Neutrophil (primary cell): ENCODE data around the gene RDM1.

Source experiments
- H3K27ac ChIP-seq: fragments of 200-600 bp; sonication (generic); 2 replicates; pipeline ENCODE4 v1.5.1; 2016; ENCODE audit warnings: mild to moderate bottlenecking, moderate library complexity
- H3K27me3 ChIP-seq: fragments of 200-600 bp; sonication (generic); 2 replicates; pipeline ENCODE4 v1.6.0; 2016; ENCODE audit warnings: mild to moderate bottlenecking
- H3K36me3 ChIP-seq: fragments of 200-600 bp; sonication (generic); 2 replicates; pipeline ENCODE4 v1.5.1; 2017
- H3K4me1 ChIP-seq, 2 experiments: fragments of 200-600 bp in 1 of 2; sonication (generic) in 1 of 2; 1 replicate in 1 of 2; 2 replicates in 1 of 2; pipeline versions ENCODE4 v1.5.1 to v1.6.1; 2013 to 2016; ENCODE audit warnings: low read depth in 1 of 2, low read length in 1 of 2, mild to moderate bottlenecking in 1 of 2, moderate library complexity in 1 of 2; ENCODE audit not compliant: control insufficient read depth in 1 of 2, insufficient read depth in 1 of 2
- H3K4me3 ChIP-seq, 2 experiments: fragments of 200-600 bp in 1 of 2; sonication (generic) in 1 of 2; 1 replicate in 1 of 2; 2 replicates in 1 of 2; pipeline ENCODE4 v1.5.1; 2013 to 2016; ENCODE audit warnings: low read depth in 1 of 2, low read length in 1 of 2, mild to moderate bottlenecking in 1 of 2, moderate library complexity in 1 of 2
- H3K9me3 ChIP-seq: fragments of 200-600 bp; sonication (generic); 2 replicates; pipeline ENCODE4 v1.5.1; 2016
- TF ChIP-seq, protein P1 (sequence below): fragments of 200-600 bp; sonication (generic); IDR thresholded peaks from 2 replicates; pipeline ENCODE4 v1.5.1; 2016; ENCODE audit warnings: antibody characterized with exemption

RDM1 gene

DNA sequence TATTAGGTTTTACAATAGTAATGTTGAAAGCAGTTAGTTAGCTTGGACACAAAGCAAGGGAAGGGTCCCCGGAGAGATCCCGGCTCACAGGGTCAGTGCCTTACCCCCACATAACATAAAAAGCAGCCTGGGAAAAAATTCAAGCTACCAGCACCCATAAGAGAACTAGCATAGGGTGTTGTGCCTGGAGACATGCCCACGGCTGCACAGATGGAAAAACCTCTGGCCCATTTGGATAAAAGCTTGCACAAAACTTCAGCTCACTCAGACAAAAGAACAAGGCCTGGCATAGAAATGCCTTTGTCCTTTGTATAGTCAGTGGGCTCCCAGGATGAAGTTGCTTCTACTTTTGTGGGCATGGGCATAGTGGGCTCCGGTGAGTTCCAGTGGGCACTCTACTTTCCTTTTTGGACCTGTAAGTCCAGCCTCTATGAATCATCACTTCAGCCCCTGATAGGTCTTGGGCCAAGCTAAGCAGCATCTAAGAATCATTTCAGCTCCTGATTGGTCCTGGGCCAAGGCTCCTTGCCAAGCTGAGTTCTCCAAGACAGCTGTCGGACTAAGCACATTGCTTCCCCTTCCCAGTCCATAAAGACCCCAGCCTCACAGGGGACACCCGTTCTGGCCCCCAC is 1.3 kb upstream of the RDM1 start:
- H3K4me3 ChIP-seq: no peak overlapping the region
- TF ChIP-seq, protein P1, sequence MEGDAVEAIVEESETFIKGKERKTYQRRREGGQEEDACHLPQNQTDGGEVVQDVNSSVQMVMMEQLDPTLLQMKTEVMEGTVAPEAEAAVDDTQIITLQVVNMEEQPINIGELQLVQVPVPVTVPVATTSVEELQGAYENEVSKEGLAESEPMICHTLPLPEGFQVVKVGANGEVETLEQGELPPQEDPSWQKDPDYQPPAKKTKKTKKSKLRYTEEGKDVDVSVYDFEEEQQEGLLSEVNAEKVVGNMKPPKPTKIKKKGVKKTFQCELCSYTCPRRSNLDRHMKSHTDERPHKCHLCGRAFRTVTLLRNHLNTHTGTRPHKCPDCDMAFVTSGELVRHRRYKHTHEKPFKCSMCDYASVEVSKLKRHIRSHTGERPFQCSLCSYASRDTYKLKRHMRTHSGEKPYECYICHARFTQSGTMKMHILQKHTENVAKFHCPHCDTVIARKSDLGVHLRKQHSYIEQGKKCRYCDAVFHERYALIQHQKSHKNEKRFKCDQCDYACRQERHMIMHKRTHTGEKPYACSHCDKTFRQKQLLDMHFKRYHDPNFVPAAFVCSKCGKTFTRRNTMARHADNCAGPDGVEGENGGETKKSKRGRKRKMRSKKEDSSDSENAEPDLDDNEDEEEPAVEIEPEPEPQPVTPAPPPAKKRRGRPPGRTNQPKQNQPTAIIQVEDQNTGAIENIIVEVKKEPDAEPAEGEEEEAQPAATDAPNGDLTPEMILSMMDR: no peak

DNA sequence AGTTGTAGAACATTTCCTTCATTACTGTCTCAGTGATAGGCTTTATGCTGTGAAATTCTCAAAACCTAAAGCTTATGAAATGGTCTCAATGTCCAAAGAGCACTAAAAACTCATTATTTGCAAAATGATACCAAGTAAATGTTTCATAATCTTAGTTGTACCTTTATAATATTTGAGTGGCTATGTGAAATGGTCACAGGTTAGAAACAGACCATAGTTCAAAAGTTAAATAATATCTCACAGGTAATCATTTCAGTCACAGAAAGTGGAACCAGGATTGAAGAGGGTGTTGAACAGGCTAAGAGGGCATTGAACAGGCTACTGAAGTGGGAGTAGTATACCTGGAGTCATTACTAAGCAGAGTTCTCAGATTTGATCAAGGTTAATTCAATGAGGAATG is 2.9 kb downstream of the RDM1 start:
- no peak overlapping the region for H3K27ac ChIP-seq
- H3K27me3 ChIP-seq: peaks cover 15% of the 10 kb centered on the region
- no peaks in the 10 kb centered on the region for H3K9me3 ChIP-seq
- H3K4me1 ChIP-seq: peaks cover 11% of the 10 kb centered on the region in 2 experiments
- TF ChIP-seq, protein P1: no peak
- no peaks in the 10 kb centered on the region for H3K36me3 ChIP-seq
- no peak overlapping the region for H3K4me3 ChIP-seq

More for the DNA sequence above, 1.3 kb upstream of the RDM1 start:
- Histone ChIP-seq H3K27ac (no peak overlapping the region), H3K36me3 (no peaks in the 10 kb centered on the region), H3K27me3 (peaks cover 15% of the 10 kb centered on the region), H3K4me1 (peaks cover 11% of the 10 kb centered on the region in 2 experiments), H3K9me3 (no peaks in the 10 kb centered on the region)

DNA sequence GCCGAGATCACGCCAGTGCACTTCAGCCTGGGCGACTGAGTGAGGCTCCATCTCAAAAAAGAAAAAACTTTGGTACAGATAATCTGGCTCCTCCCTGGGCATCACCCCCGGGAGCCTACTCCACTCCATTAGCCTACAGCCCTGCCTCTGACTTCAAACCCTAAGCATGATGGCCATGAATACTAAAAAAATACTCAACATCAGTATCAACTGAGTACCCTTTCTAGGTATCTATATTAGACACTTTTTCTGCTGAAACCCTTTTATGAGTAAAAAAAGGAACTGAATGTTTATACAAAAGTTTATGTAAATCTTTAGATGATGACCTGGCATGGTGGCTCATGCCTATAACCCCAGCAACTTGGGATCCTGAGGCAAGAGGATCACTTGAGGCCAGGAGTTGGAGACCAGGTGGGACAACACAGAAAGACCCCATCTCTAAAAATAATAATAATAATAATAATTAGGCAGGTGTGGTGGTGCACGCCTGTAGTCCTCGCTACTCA is 6.9 kb downstream of the RDM1 start:
- no peaks in the 10 kb centered on the region for H3K36me3 ChIP-seq
- H3K27me3 ChIP-seq: no peaks in the 10 kb centered on the region
- no peak overlapping the region for H3K4me3 ChIP-seq
- no peak overlapping the region for H3K27ac ChIP-seq
- H3K4me1 ChIP-seq: no peaks in the 10 kb centered on the region
- TF ChIP-seq, protein P1: no peak
- no peaks in the 10 kb centered on the region for H3K9me3 ChIP-seq

DNA sequence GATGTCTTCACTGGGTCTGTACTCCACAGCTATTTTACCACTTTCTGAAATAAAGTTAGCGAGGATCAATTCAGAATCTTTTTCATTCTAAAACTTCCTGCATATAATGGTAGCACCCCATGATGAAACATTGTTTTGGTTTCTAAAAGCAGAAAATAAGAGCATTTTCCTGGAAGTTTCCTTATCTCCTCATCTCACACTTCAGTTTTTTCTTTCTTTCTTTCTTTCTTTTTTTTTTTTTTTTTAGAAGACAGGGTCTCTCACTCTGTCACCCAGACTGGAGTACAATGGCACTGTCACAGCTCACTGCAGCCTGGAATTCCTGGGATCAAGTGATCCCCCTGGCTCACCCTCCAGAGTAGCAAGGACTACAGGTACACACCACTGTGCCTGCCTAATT is 10.3 kb downstream of the RDM1 start:
- H3K27ac ChIP-seq: no peak overlapping the region
- TF ChIP-seq, protein P1: no peak
- no peaks in the 10 kb centered on the region for H3K36me3 ChIP-seq
- H3K4me1 ChIP-seq: no peaks in the 10 kb centered on the region
- H3K27me3 ChIP-seq: no peaks in the 10 kb centered on the region
- no peak overlapping the region for H3K4me3 ChIP-seq
- H3K9me3 ChIP-seq: no peaks in the 10 kb centered on the region

DNA sequence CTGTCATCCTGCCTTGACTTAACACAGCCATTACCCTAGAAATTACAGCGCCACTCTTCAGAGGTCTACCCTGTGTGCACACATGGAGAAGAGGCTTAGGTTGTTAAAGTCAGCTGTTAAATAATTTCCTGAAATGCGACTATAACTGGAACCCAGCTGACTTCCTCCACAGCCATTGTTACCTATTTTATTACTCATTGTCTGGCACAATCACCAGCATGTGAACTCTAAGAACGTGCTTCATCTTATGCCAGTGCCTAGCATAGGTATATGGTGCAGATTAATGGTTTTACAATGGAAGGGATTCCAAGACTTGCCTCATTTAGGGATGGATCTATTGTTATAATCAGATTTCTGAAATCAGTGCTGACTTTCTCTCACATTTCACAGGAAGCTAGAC is 11.9 kb downstream of the RDM1 start:
- H3K27ac ChIP-seq: no peak overlapping the region
- no peaks in the 10 kb centered on the region for H3K36me3 ChIP-seq
- H3K4me3 ChIP-seq: no peak overlapping the region
- no peaks in the 10 kb centered on the region for H3K9me3 ChIP-seq
- TF ChIP-seq, protein P1: no peak
- H3K27me3 ChIP-seq: no peaks in the 10 kb centered on the region
- H3K4me1 ChIP-seq: no peaks in the 10 kb centered on the region
